ENCODE data around the gene ATP11A.

- TF ChIP-seq EZH2phosphoT487 (IDR thresholded peaks at IDR 0.05; ENCODE audit: borderline replicate concordance, low read length): no peak
- no peak for TF ChIP-seq CTCF (conservative IDR thresholded peaks at IDR 0.05; ENCODE audit: low read depth, low read length)
- no peak for TF ChIP-seq EZH2 (IDR thresholded peaks at IDR 0.05; ENCODE audit: low read length, unreplicated experiment)
Measured at GRCh38 chr13:112894423-112894672, 204.5 kb downstream of the ATP11A start.
